Middle frontal gyrus (tissue), 1 donor: ENCODE results near the gene WNT11.
A peak's percentile ranks its signal among the peaks of the same experiment; 100 is the strongest.

ENCODE experiments used
- DNase-seq: peaks from one replicate; pipeline ENCODE4 v3.0.0-alpha.2; 2015; ENCODE audit warnings: low spot score; ENCODE audit errors: extremely low spot score

Gene WNT11

GRCh38 chr11:76219243-76219642 lies 12.9 kb upstream of the WNT11 start:
- no peak for DNase-seq

DNA sequence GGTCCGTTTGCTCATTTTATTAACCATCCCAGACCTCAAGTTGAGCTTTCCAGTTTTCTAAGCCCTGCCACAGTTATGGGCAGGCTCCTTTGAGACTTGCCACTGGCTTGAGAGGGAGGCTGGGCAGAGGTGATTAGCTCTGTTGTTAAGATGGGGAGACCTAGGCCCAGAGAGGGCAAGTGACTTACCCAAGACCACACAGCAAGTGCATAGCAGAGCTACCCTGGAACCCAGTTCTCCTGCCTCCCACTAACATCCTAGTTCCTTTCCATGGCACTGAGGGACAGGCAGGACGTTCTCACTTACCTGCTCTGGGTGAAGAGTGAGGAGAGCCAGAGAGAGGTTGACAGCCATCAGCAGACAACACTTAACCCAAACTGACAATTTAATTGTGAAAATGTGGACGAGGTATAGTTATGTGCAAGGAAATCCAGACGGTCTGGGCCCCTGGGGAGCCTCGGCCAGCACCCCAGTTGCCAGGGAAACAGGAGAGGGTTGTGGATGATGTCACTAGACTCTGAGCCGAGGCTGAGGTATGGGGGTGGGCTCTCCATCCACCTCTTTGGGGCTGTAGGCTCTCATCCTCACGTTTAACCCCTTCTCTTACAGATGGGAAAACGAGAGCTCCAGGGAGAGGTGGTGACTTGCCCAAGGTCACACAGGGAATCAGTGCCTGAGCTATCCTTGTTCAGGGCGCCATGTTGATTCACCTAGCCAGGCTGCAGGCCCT lies 12.3 kb upstream of the WNT11 start:
- DNase-seq: no peak

GRCh38 chr11:76217653-76218160 lies 11.4 kb upstream of the WNT11 start:
- DNase-seq: no peak

GRCh38 chr11:76216536-76217325 lies 10.4 kb upstream of the WNT11 start:
- no peak for DNase-seq

GRCh38 chr11:76215941-76216340 lies 9.6 kb upstream of the WNT11 start:
- DNase-seq: no peak

- no peak for DNase-seq
Measured at GRCh38 chr11:76214968-76215548, 8.8 kb upstream of the WNT11 start.

GRCh38 chr11:76214186-76214585 lies 7.9 kb upstream of the WNT11 start:
- no peak for DNase-seq

- DNase-seq: no peak
Measured at GRCh38 chr11:76212086-76213035, 6.1 kb upstream of the WNT11 start.

GRCh38 chr11:76210931-76211851 lies 4.9 kb upstream of the WNT11 start:
- no peak for DNase-seq

- no peak for DNase-seq
Measured at GRCh38 chr11:76209973-76210930, 4.0 kb upstream of the WNT11 start.

- DNase-seq: no peak
Measured at GRCh38 chr11:76209375-76209972, 3.2 kb upstream of the WNT11 start.

- DNase-seq: no peak
Measured at GRCh38 chr11:76208438-76209374, 2.4 kb upstream of the WNT11 start.

GRCh38 chr11:76207642-76208401 lies 1.5 kb upstream of the WNT11 start:
- peak; percentile 62 for DNase-seq

GRCh38 chr11:76206077-76206326 lies 300 bp downstream of the WNT11 start:
- DNase-seq: no peak

GRCh38 chr11:76205252-76206076 lies 838 bp downstream of the WNT11 start:
- DNase-seq: no peak

DNA sequence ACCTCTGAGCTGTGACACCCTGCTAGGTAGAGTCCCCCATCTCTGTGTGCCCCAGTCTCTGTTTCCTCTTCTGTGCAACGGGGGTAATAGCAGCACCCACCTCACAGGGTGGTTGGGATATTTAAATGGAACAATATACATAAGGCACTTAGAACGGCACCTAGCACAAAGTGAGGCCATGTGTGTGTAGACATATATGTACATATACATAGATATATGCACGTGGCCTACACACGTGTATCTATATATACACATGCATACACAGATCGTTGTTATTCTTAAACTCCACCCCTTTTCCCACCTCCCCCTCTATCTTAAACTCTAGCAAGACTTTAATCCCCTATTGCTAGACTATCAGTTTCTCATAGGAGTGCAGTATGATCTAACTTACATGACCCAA lies 2.4 kb downstream of the WNT11 start:
- DNase-seq: no peak
